EL (cell line): ENCODE data around the gene EPB41L3.
"Not testable (repeated sequence)": the region's sequence is repeated elsewhere in the genome, so short reads cannot be mapped to it uniquely, and the experiment has no call there.

Experiments used
- DNase-seq: peaks from one replicate; pipeline ENCODE4 v3.0.0-alpha.2; 2016

EPB41L3 gene

GRCh38 chr18:5490753-5491480, 52.9 kb downstream of the EPB41L3 start:
- no peak for DNase-seq

GRCh38 chr18:5488844-5489243, 55.0 kb downstream of the EPB41L3 start:
- DNase-seq, result no peak

- not testable (repeated sequence) for DNase-seq
Measured at GRCh38 chr18:5488044-5488443, 55.8 kb downstream of the EPB41L3 start.

- no peak for DNase-seq
Measured at GRCh38 chr18:5484526-5484925, 59.3 kb downstream of the EPB41L3 start.

- no peak for DNase-seq
Measured at GRCh38 chr18:5481621-5482020, 62.2 kb downstream of the EPB41L3 start.

- no peak for DNase-seq
Measured at GRCh38 chr18:5478261-5478660, 65.5 kb downstream of the EPB41L3 start.

GRCh38 chr18:5476961-5477800, 66.6 kb downstream of the EPB41L3 start:
- no peak for DNase-seq

GRCh38 chr18:5475267-5475666, 68.5 kb downstream of the EPB41L3 start:
- no peak for DNase-seq

GRCh38 chr18:5469340-5469739, 74.5 kb downstream of the EPB41L3 start:
- DNase-seq, result no peak

GRCh38 chr18:5468394-5468793, 75.4 kb downstream of the EPB41L3 start:
- no peak for DNase-seq

- no peak for DNase-seq
Measured at GRCh38 chr18:5467671-5468070, 76.1 kb downstream of the EPB41L3 start.

- DNase-seq, result no peak
Measured at GRCh38 chr18:5466256-5466655, 77.5 kb downstream of the EPB41L3 start.

GRCh38 chr18:5464251-5464650, 79.5 kb downstream of the EPB41L3 start:
- no peak for DNase-seq

GRCh38 chr18:5463831-5464230, 80.0 kb downstream of the EPB41L3 start:
- DNase-seq, result no peak

GRCh38 chr18:5463390-5463789, 80.4 kb downstream of the EPB41L3 start:
- DNase-seq, result no peak

- no peak for DNase-seq
Measured at GRCh38 chr18:5462227-5462626, 81.6 kb downstream of the EPB41L3 start.

GRCh38 chr18:5461041-5461440, 82.8 kb downstream of the EPB41L3 start:
- DNase-seq, result no peak

- no peak for DNase-seq
Measured at GRCh38 chr18:5457462-5457957, 86.3 kb downstream of the EPB41L3 start.

GRCh38 chr18:5456577-5457461, 87.0 kb downstream of the EPB41L3 start:
- DNase-seq, result no peak

GRCh38 chr18:5455674-5456073, 88.1 kb downstream of the EPB41L3 start:
- no peak for DNase-seq

GRCh38 chr18:5452943-5453443, 90.8 kb downstream of the EPB41L3 start:
- no peak for DNase-seq

GRCh38 chr18:5451871-5452270, 91.9 kb downstream of the EPB41L3 start:
- DNase-seq, result no peak

- DNase-seq, result no peak
Measured at GRCh38 chr18:5451150-5451549, 92.6 kb downstream of the EPB41L3 start.
